ENCODE data around the gene RUFY1.

- TF ChIP-seq CTCF (conservative IDR thresholded peaks at IDR 0.05) (no peak), EZH2 (IDR thresholded peaks at IDR 0.05; ENCODE audit: low read depth) (no peak)
These were observed 35.6 kb downstream of the RUFY1 start for GRCh38 chr5:179585941-179586401.

Measured in PC-9 (cell line).